Measurements from ENCODE around the gene HSPB2.
"Not testable (repeated sequence)": the region's sequence is repeated elsewhere in the genome, so short reads cannot be mapped to it uniquely, and the experiment has no call there.

The HSPB2 gene, protein sequence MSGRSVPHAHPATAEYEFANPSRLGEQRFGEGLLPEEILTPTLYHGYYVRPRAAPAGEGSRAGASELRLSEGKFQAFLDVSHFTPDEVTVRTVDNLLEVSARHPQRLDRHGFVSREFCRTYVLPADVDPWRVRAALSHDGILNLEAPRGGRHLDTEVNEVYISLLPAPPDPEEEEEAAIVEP

DNA sequence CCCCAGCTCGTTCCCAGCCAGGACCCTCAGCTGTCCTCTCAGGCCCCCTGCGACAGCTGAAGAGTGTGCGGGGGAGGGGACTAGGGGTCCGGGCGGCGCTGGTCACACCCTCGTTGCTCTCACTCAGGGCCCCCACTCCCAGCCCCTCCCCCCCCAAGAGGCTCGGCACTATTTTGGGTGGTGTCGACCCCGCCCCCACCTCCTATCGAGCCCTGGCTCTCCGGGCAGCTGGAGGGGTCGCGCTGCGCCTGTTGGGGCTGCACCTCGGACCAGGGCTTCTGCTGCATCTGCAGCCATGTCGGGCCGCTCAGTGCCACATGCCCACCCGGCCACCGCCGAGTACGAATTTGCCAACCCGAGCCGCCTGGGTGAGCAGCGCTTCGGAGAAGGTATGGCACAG, at the start of gene HSPB2:
TSS of gene HSPB2 (plus strand) at position 200 of the 400 bp plus-strand sequence. CDS start at position 296, 96 bp downstream.
- no peak for DNase-seq

DNA sequence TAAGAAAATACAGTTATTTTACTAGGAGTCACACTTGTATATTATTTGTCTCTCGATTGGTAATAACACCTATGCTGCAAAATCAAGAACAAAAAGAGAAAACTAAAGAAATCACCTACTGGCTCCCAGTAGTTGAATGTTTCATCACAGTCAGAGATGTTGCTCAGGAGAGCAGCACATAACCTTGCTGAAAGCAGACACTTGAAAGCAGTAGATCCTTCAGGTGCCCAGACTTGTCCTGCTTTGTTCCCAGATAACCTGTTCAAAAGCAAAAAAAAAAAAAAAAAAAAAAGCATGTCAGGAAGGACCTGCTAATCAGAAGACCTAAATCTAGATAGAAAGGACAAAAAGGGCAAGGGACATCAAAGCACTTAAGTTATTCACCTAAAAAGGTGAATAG, 42.4 kb upstream of the HSPB2 start:
- no peak for DNase-seq

DNA sequence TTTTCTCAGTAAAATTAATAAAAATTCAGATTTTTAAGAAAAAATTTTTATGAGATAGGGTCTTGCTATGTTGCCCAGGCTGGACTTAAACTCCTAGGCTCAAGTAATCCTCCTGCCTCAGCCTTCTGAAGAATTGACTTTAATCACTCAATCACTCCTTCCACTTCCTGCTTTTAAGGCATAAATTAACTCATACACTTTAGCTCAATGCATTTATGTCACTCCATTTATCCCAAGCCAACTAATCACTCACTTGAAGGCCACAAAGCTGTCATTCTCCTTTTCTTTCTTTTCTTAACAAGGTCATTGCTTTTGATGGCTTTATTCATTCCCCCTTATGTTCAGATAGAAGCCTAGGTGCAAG, 42.0 kb upstream of the HSPB2 start:
- DNase-seq: no peak

DNA sequence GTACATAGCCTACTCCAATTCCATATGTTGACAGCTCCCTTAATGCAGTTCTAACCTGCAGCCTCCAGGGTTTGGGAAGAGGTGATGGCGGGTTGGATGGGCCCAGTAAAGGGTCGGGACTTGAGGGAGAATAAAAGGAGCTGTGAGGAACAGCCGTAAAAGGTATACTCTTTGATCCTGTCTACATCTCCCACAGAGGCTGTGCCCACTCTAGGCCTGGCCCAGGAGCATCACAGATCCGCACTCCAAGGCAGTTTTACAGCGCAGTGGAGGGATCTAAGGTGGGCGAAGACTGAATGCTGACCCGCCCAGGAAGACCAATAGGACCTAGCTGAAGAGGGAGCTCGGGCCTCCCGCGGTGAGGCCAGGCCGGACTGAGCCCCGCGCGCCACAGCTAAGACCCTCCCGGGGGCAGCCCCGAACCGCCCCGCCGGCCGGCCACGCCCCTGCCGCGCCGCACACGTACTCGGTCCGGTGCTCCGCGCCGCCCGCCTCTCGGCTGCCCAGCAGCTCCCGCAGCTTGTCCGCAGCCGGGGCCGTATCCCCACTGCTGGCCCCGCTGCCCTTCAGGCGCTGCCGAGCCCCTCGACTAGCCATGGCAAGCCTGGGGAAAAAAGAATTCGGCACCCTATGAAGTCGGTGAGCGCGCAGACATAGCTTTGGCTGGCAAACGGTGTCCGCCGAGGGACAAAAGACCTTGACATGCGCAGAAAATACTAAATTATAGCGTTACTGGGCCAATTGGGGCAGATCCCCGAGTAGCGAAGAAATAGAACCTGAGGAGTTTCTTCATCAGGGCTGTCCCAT, 41.4 kb upstream of the HSPB2 start, which contains the start of gene ALG9:
TSS of gene ALG9 (minus strand) at position 696 of the 807 bp plus-strand sequence. CDS start at position 597, 99 bp downstream.
- peak; percentile 41 for DNase-seq

DNA sequence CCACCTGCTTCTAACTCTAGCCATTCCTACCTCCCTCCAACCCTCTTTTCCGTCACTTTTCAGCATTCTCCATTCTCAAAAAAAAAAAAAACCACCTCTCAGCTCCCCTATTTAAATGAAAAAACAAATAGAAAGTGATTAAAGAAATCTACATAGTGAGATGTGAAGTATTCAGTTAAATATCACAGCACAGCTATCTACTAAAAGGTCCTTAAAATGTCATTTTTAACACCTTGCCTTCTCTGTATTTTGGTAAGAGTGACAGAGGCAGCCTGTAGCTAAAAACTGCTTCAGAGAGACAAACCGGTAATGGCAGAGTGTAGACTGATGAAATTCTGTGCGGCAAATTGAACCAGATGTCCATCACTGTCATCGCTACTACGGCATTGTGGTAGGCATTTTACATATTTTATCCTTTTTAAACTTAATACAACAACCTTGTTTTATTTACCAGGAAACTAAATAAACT, 40.8 kb upstream of the HSPB2 start:
- DNase-seq: no peak

DNA sequence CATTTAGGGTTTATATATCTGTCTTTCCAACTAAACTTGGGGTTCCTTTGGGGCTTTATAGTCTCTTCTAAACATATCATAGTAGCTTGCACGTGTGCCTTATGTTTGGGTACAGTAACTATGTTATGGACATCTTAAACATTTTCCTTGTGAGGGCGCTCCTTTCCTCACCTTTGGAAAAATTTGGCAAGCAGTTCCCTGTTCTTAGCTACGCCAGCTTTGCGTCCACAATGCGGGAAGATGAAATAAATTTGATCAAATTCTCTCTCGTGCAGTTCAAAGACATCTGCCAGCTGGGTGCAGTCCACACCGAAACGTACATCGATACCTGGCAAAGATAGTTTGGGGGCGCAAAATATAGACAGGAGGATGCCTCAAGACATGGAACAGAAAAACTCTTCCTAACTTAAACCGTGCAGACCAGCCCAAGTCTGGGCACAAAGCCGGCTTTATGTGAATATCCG, 34.1 kb upstream of the HSPB2 start:
- DNase-seq: no peak

DNA sequence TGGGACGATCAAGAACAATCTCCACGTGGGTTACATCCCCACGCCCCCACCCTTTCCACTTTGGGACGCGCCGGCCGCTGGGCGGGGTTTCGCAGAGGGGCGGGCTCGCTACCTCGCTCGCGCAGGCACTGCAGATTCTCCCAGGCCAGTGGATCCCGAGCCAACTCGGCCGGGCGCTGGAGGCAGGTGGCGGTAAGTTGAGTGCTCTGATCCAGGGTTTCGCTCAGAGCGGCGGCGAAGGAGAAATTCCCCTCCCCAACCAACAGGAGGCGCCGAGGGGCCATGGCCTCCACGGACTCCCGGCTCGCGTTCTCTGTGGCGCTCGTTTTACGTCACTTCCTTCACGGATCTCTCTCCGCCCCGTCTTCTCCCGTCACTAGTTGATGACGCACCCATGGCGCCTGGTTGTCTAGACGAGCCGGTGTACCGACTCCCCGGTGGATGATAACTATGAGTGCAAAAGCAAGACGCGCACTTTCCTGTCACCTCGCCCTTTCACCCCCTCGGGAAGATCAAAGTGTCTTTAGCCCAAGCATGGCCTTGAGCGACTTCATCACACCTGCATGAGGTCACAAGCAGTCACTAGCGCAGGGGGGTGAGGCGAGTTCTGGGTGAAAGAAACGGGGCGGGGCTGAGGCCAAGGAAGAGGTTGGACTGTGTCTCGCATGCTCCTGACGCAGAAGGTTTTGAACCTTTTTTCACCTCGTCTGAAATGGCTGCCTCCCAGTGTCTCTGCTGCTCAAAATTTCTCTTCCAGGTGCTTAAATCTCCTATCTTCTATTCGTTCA, 33.5 kb upstream of the HSPB2 start, which contains the start of the genes CFAP68 and FDXACB1:
TSS of gene CFAP68 (plus strand) at position 693 of the 788 bp plus-strand sequence. CDS start at position 713, 20 bp downstream.
TSS of gene FDXACB1 (minus strand) at position 317 of the 788 bp plus-strand sequence. CDS start at position 284, 33 bp downstream.
- DNase-seq: peak; percentile 96

DNA sequence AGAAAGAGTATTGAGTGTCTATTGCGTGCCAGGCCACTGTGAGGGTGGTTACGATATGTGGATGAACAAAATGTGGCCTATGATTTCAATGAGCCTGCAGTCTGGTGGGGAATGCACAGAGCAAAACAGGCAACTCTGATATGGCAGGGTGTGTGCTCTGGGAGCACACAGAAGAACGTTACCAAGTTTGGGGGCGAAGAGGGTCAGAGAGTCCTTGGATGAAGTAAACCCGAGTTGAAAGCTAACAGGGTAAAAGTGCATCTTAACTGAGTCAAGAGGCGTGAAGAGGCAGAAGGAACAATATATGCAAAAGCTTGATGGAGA, 32.9 kb upstream of the HSPB2 start:
- DNase-seq: no peak

DNA sequence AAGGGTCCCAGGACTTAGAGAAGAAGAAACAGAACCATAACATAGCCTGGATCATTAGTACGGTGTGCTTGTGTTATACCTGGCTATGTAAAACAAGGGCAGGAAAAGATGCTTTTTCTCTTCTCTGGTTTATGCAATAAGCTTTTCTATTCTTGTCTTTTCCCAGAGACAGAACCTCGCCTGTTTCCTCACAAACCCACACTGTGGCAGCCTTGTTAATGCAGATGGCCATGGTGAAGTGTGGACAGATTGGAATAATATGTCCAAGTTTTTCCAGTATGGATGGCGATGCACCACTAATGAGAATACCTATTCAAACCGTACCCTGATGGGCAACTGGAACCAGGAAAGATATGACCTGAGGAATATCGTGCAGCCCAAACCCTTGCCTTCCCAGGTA, 30.3 kb upstream of the HSPB2 start:
- no peak for DNase-seq

DNA sequence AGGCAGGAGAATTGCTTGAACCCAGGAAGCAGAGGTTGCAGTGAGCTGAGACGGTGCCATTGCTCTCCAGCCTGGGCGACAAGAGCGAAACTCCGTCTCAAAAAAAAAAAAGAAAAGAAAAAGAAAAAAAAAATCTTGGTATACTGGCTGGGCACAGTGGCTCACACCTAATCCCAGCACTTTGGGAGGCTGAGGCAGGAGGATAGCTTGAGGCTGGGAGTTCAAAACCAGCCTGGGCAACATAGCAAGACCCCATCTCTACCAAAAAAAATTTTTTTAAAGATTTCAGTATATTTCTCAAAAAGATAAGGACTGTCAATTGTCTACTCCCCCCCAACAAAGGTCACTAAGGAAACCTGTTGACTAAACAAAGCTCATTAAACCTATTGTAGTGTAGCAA, 27.5 kb upstream of the HSPB2 start:
- not testable (repeated sequence) for DNase-seq

DNA sequence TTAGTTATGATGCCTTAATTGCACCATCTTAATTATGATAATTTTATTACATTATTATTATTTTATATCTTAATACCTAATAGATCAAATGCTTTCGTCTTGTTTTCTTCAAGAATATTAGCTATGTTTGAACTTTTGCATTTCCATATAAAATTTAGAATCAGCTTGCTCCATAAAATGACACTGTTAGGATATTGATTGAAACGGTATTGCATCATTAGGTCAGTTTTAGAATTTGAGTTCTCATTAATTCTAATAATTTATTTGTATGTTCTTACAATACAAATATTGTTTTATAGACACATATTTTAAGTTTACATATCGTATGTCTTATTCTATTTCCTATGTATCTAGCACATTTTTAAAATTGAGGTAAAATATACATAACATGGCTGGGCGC, 26.5 kb upstream of the HSPB2 start:
- no peak for DNase-seq

DNA sequence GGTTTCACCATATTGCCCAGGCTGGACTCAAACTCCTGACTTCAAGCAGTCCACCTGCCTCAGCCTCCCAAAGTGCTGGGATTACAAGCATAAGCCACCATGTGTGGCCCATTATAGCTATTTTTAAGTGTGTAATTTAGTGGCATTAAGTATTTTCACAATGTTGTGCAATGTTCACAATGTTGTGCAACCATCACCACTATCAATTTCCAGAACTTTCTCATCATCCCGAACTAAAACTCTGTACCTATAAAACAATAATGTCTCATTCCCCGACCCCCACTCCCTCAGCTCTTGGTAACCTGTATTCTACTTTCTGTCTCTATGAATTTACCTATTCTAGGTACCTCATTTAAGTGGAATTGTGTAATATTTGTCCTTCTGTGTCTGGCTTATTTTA, 25.7 kb upstream of the HSPB2 start:
- no peak for DNase-seq

DNA sequence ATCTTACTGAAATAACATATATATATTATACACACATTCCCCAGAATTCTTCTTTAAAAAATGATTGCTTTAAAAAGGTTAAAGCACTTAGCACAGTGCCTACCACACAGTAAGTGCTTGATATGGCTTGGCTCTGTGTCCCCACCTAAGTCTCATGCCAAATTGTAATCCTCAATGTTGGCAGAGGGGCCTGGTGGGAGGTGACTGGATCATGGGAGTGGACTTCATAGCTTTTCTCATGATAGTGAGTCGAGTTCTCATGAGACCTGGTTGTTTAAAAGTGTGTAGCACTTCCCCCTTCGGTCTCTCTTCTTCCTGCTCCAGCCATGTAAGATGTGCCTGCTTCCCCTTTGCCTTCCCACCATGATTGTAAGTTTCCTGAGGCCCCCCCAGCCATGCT, 7.1 kb upstream of the HSPB2 start:
- DNase-seq: no peak

DNA sequence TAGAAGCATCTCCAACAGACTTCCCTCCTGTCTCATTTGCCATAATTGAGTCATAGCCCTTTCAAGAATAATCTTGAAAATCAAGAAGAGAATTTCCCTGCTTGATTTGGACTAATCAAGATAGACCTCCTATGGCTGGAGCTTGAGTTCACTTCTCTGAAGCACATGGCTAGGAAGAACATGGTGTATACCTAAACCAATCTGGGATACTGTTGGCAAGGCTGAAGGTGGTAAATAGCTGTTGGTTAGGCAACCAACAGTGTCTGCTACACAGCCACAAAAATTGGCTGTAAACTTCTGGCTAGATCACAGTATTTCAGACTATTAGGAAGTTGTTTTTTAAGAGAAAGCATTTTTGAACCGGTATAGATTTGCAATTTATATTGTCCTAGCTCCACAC, 5.9 kb upstream of the HSPB2 start:
- no peak for DNase-seq

DNA sequence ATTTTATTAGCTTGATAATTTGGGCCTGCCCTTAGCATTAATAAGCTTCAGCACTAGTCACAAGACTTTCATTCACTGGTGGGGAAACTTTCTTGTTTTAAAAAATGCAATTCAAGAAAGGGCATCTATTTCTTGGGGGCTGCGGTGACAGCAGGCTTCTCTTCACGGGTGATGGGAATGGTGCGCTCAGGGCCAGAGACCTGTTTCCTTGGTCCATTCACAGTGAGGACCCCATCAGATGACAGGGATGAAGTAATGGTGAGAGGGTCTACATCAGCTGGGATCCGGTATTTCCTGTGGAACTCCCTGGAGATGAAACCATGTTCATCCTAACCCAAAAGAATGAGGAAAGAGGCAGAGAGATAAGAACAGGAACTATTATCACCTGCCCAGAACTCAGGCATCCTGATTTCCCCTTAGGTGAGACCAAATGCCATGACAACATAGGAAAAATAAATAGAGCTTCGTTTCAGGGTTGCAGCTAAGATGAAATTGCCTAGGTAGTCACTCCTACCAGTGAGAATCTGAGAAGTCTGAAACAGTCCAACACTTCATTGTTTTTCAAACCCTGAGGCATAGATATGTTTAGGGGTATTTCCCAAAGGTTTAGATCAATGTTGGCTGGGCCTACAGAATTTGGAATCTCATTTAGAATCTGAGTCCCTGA, 3.8 kb upstream of the HSPB2 start:
- DNase-seq: no peak

DNA sequence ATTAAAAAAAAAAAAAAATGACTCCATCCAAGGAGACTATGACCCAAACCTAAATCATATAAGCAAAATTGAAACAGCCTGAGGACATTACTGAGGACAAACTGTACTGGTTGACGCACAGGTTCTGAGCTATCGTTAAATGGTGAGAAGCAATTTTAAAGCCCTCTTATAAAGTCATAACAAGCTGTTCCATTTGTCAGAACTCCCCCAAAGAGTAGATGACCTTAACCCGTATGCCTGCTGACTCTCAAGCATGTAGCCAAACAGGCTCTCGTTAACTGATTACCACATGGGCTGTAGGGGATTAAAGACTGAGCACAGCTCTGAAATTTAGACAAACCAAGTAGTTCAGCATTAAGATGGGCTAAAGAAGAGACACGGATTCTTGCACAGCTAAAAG, 3.2 kb upstream of the HSPB2 start:
- DNase-seq: no peak

DNA sequence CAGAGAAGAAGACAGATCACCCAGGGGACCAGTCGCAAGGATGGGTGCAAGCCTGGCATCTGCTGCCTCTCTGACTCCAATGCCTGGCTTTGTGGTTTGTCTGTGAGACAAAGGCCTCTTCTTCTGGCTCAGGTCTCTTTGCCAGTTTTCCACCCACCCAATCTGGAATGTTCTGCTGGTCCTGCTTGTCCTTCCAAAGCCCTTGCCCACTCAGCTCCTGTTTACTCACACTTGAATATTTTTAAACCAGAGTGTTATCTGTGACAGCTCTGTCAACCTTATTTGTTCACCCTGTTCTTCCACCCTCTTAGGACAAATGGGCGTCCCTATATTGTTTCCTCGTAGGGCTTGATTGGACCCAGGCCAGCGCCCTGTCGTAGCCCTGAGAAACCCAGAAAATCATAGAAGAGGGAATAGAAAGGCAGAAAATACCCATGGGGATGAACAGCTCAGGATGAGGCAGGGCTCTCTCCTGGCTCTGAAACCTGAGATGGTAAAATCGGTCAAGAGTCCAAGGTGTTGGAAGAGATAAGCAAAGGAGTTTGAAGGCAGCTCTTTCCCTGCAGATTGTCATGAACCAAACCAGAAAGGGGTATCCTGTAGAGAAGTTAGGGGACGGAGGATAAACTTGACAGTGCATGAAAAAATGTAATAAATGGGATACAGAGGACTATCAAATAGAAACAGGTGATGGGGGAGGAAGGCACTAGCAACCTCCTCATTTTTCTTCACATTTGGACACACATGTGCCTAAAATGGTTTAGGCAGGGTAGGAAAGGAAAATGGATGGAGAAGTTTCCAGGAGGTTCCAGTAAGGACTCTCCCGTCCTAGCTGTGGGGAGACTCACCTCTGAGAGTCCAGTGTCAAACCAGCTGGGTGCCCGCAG, 1.6 kb upstream of the HSPB2 start:
- no peak for DNase-seq

DNA sequence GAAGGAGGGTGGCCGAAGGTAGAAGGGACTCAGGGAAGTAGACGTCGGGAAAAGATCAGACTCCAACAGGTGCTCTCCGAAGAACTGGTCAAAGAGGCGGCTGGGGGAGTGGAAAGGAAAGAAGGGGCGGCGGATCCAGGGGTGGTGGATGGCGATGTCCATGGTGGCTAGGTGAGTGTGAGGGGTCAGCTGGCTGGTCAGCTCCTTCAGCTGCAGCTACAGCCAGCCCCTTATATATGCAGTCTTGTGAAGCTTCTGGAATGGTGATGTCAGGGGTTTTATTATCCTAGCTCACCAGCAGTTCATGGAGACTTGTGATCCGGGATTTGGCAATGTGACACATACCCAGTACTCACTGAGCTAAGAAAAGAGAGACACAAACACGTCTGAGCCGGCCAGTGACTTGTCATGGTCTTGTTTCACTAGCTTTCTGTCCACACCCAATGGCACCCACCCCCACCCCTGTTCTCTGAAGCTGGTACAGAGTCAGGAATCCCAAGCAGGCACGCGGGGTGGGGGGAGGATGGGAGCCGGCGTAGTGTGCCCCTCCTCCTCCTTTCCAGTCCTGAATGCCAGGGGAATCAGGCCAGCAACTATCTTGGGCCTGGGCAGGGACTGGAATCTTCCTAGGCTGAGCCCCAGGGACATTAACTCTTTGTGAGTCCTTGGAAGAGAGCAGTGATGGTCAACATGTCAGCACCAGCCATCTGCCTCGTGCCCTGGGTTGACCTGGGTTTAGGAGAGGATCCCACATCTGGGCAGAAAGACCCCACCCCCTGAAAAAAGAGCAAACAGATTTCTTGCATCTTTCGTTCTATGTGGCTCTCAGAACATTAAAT, 752 bp upstream of the HSPB2 start, which contains the start of gene CRYAB:
TSS of gene CRYAB (minus strand) at position 208 of the 839 bp plus-strand sequence. CDS start at position 162, 46 bp downstream.
- no peak for DNase-seq

DNA sequence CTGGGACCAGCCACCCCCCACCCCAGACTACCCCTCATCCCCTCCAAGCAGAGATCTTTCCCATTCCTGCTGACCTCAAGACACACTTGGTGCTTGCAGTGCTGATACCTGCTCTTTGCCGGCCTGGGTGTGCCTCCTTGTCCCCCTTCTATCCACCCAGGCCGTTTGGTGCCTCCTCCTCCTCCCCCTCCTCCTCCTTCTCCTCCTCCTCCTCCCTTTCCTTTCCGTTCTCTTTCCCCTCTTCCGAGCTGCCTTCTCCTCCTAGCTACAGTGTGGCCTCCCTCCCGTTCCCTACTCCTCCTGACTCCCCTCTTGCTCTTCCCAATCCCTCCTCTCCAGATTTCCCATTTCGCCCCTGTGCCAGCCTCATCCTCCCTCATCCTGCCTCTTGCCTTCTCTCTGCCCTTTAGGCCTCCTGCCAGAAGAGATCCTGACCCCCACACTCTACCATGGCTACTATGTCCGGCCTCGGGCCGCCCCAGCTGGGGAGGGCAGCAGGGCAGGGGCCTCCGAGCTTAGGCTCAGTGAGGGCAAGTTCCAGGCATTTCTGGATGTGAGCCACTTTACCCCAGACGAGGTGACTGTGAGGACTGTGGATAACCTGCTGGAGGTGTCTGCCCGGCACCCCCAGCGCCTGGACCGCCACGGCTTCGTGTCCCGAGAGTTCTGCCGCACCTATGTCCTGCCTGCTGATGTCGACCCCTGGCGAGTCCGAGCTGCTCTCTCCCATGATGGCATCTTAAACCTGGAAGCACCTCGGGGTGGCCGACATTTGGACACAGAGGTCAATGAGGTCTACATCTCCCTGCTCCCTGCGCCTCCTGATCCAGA, 712 bp downstream of the HSPB2 start:
- no peak for DNase-seq

DNA sequence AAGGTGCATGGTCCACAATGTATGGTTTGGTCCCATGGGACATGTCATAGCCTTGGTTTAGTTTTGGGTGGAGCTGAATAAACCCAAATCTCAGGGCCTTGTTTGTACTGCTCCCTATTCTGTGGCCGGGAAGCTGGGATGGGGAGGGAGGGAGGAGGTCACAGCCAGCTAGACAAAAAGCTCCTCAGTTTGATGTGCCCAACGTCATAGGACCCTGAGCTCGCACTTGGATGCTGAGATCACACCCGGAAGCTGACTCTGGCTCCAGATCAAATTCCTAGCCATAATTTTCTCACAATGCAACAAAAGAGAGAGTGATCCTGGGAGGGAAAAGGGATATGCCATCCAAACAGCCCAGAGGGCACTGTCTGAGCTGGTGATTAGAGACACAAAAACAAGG, 1.5 kb downstream of the HSPB2 start:
- DNase-seq: no peak

Data from NCI-H510A (cell line).